ENCODE data around the gene TMEM259.

TMEM259 gene

GRCh38 chr19:1020868-1021425, at the start of gene TMEM259:
TSS of gene TMEM259 (minus strand) at chr19:1021123. CDS start at chr19:1020996, 127 bp downstream.
- peak; percentile 98 for DNase-seq (ENCODE audit: low spot score)

GRCh38 chr19:1070576-1070930, 49.6 kb upstream of the TMEM259 start:
- DNase-seq (ENCODE audit: low spot score) = no peak

- DNase-seq (ENCODE audit: low spot score) = peak; percentile 21
Observed at GRCh38 chr19:1069009-1069779, 48.3 kb upstream of the TMEM259 start.

GRCh38 chr19:1068009-1069001, 47.4 kb upstream of the TMEM259 start:
- DNase-seq (ENCODE audit: low spot score) = no peak

- DNase-seq (ENCODE audit: low spot score) = no peak
Observed at GRCh38 chr19:1067341-1067957, 46.5 kb upstream of the TMEM259 start.

- no peak for DNase-seq (ENCODE audit: low spot score)
Observed at GRCh38 chr19:1066748-1067340, 45.9 kb upstream of the TMEM259 start, which contains the start of gene ARHGAP45. TSS of gene ARHGAP45 (plus strand) at chr19:1067167. CDS start at chr19:1067406, 239 bp downstream.

- DNase-seq (ENCODE audit: low spot score) = no peak
Observed at GRCh38 chr19:1066251-1066747, 45.4 kb upstream of the TMEM259 start.

- DNase-seq (ENCODE audit: low spot score) = peak; percentile 63
Observed at GRCh38 chr19:1065606-1066109, 44.7 kb upstream of the TMEM259 start.

- DNase-seq (ENCODE audit: low spot score) = peak; percentile 71
Observed at GRCh38 chr19:1064661-1065605, 44.0 kb upstream of the TMEM259 start.

GRCh38 chr19:1063909-1064660, 43.2 kb upstream of the TMEM259 start:
- no peak for DNase-seq (ENCODE audit: low spot score)

GRCh38 chr19:1063030-1063908, 42.3 kb upstream of the TMEM259 start:
- no peak for DNase-seq (ENCODE audit: low spot score)

GRCh38 chr19:1062387-1063029, 41.6 kb upstream of the TMEM259 start:
- DNase-seq (ENCODE audit: low spot score) = no peak

- DNase-seq (ENCODE audit: low spot score) = no peak
Observed at GRCh38 chr19:1061987-1062386, 41.1 kb upstream of the TMEM259 start.

GRCh38 chr19:1060689-1061088, 39.8 kb upstream of the TMEM259 start:
- DNase-seq (ENCODE audit: low spot score) = no peak

- no peak for DNase-seq (ENCODE audit: low spot score)
Observed at GRCh38 chr19:1058112-1058511, 37.2 kb upstream of the TMEM259 start.

- DNase-seq (ENCODE audit: low spot score) = peak; percentile 65
Observed at GRCh38 chr19:1057176-1057855, 36.4 kb upstream of the TMEM259 start.

Data from kidney tubule cell (primary cell).